GM12872 (cell line): ENCODE results near the gene CHRNB4.

Experiments
- TF ChIP-seq, protein P1 (sequence below): IDR thresholded peaks from 3 replicates; pipeline ENCODE4 v1.5.1; 2011; ENCODE audit warnings: low read depth, mild to moderate bottlenecking, low read length, moderate library complexity; ENCODE audit not compliant: insufficient read depth

The CHRNB4 gene

DNA sequence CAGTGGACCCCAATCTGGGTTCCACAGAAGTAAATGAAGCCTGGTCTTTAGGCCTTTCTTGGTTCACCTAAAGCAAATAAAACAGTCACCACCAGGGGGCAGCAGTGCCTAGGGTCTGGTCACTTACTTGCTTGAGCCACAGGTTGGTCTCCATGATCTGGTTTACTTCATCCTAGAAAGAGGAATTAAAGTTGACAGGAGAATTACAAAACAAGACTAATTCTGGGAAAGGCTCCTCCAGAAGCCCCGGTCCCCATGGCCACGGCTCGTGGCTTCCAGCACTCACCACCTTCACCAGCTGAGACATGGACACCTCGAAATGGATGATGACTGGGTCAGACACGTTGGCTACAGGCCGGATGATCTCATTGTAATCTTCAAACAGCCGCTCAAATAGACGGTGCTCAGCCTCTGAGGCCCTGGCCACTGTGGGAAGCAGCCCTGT, 22.5 kb downstream of the CHRNB4 start:
- TF ChIP-seq, protein P1, sequence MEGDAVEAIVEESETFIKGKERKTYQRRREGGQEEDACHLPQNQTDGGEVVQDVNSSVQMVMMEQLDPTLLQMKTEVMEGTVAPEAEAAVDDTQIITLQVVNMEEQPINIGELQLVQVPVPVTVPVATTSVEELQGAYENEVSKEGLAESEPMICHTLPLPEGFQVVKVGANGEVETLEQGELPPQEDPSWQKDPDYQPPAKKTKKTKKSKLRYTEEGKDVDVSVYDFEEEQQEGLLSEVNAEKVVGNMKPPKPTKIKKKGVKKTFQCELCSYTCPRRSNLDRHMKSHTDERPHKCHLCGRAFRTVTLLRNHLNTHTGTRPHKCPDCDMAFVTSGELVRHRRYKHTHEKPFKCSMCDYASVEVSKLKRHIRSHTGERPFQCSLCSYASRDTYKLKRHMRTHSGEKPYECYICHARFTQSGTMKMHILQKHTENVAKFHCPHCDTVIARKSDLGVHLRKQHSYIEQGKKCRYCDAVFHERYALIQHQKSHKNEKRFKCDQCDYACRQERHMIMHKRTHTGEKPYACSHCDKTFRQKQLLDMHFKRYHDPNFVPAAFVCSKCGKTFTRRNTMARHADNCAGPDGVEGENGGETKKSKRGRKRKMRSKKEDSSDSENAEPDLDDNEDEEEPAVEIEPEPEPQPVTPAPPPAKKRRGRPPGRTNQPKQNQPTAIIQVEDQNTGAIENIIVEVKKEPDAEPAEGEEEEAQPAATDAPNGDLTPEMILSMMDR: peak; percentile 81

DNA sequence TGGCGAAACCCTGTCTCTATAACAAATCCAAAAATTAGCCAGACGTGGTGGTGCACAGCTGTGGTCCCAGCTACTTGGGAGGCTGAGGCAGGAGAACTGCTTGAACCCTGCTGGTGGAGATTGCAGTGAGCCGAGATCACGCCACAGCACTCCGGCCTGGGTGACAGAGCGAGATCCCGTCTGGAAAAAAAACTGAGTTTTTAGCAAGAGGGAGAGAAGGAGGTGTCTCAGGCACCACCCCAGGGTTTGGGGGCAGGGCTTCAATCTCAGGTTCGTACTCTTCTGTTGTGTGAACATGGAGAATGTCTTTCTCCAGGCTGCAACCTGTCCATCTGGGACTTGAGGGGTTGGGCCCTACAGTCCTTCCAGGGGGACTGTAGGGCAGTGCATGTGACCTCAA, 22.9 kb downstream of the CHRNB4 start:
- TF ChIP-seq, protein P1: no peak

GRCh38 chr15:78617516-78617915, 23.5 kb downstream of the CHRNB4 start:
- TF ChIP-seq, protein P1: no peak

- TF ChIP-seq, protein P1: no peak
Observed at GRCh38 chr15:78617076-78617475, 23.9 kb downstream of the CHRNB4 start.

DNA sequence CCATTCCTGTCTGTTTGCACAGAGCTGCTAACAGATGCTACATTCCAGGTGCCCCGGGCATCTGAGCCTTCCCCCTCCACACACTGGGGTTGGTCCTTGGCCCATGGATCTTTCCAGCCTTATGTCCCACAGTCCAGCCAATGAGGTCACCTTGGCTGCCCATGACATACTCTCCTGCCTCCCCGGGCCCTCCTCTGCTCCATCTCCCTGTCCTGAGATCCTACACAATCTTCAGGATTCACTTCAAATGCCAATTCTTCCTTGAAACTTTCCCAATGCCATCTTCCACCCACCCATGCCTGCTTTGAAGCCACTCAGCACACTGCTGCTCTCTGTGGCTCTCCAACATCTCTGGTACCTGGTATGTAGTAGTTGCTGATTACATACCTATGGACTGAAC, 24.5 kb downstream of the CHRNB4 start:
- TF ChIP-seq, protein P1: no peak

DNA sequence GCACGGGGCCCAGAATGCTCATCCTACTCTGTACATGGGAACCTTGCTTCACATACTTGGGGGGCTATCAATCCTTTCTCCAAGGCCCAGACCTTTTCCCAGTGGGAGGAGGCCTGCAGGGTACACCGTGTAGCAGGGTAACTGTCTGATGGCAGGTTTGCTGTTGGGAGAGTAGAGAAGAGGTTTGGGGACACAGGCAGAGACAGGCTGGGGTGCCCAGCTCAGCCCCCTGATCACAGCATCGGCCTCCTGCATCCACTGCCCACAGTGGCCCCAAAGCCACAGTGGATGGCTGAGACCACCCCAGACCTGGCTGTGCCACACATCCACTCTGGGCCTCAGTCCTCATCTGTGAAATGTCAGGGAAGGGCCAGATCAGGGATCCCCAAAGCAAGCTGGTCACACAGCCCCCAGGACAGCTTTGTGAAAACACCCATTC, 25.8 kb downstream of the CHRNB4 start:
- TF ChIP-seq, protein P1: no peak

GRCh38 chr15:78614021-78614420, 27.0 kb downstream of the CHRNB4 start:
- TF ChIP-seq, protein P1: no peak
